Measurements from ENCODE around the gene NIPSNAP3A.
"Not testable (repeated sequence)": the region's sequence is repeated elsewhere in the genome, so short reads cannot be mapped to it uniquely, and the experiment has no call there.

Gene NIPSNAP3A

DNA sequence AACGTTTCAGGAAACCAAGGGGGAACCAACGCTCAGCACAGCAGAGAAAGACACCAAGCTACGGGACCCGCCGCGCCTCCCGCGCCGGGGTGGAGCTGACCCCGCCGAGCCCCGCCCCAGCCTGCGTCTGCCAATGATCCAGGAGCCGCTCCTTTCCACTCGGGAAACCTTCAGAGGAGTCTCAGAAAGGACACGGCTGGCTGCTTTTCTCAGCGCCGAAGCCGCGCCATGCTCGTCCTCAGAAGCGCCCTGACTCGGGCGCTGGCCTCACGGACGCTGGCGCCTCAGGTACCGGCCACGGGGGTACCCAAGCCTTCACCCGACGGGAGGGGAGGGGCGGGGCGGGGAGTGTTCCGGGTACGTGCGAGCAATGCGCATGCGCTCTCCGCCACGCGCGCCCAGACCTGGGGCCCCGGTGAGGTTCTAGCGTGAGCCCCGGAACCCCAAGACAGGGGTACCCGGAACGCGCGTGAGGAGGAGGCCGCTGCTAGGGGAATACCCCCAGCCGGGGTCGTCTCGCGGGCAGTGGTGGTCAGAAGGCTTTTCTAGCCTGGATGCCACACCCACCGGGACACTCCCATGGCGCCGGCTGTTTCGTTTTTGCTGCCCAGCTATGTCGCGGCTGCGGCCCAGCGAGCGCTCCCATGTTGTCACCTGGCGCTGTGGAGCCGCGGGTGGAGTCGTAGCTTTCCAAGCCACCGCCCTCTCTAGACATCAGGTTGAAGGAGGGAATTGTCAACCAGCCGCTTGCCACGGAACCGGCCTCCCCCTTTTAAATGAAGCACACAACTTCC is at the start of gene NIPSNAP3A:
Gene NIPSNAP3A (plus strand): TSS at position 119 of the 794 bp plus-strand sequence. CDS start 110 bp downstream, at position 229.
- TF ChIP-seq, protein P1, sequence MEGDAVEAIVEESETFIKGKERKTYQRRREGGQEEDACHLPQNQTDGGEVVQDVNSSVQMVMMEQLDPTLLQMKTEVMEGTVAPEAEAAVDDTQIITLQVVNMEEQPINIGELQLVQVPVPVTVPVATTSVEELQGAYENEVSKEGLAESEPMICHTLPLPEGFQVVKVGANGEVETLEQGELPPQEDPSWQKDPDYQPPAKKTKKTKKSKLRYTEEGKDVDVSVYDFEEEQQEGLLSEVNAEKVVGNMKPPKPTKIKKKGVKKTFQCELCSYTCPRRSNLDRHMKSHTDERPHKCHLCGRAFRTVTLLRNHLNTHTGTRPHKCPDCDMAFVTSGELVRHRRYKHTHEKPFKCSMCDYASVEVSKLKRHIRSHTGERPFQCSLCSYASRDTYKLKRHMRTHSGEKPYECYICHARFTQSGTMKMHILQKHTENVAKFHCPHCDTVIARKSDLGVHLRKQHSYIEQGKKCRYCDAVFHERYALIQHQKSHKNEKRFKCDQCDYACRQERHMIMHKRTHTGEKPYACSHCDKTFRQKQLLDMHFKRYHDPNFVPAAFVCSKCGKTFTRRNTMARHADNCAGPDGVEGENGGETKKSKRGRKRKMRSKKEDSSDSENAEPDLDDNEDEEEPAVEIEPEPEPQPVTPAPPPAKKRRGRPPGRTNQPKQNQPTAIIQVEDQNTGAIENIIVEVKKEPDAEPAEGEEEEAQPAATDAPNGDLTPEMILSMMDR (IDR thresholded peaks at IDR 0.05; ENCODE audit: unreplicated experiment in 3 of 3): no peak
- Mint-ChIP-seq H3K36me3 (ENCODE audit: low read depth) (peaks cover 11% of the 10 kb centered on the region), H3K4me1 (peaks cover 16% of the 10 kb centered on the region), H3K27ac (peak within 1 kb of the TSS; percentile 86 to 97 (median 97)), H3K4me3 (peak within 1 kb of the TSS; percentile 94 to 96 (median 94)), H3K27me3 (ENCODE audit: low read depth) (no peaks in the 10 kb centered on the region), H3K9me3 (no peaks in the 10 kb centered on the region)

DNA sequence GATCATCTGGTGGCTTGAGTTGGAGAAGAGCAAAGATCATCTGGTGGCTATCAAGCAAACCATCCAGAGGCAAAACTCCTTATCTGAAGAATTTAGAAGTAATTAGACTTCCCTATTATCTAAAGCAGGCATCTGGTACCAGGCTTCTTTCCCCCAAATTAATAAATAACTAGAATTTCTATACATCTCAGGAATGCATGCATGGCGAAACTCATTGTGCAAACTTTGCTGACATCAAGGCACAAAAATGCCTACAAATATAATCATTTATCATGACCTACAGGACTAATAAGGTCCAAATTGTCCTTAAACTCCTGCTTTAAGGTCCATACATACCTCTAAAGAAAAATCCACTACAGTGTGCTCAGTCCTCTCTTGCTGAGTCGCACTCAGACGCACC is 47.2 kb upstream of the NIPSNAP3A start:
- Mint-ChIP-seq H3K4me1 (no peaks in the 10 kb centered on the region), H3K4me3 (no peak overlapping the region), H3K27me3 (ENCODE audit: low read depth) (no peaks in the 10 kb centered on the region), H3K9me3 (peaks cover 3% of the 10 kb centered on the region), H3K27ac (no peak overlapping the region), H3K36me3 (ENCODE audit: low read depth) (no peaks in the 10 kb centered on the region)
- TF ChIP-seq, protein P1 (IDR thresholded peaks at IDR 0.05; ENCODE audit: unreplicated experiment in 3 of 3): no peak

DNA sequence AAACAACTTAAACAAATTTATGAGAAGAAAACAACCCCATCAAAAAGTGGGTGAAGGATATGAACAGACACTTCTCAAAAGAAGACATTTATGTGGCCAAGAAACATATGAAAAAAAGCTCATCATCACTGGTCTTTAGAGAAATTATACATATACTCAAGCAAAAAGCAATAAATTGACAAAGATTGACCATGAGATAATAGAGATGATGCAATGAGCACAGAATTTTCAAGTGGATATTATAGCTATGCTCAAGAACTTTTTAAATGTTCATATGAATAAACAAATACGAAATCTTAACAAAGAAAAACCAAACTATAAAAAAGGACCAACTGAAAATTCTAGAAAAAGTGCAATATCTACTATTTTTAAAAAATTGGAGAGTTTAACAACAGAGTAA is 38.7 kb upstream of the NIPSNAP3A start:
- not testable (repeated sequence) for H3K4me1 Mint-ChIP-seq; H3K36me3 Mint-ChIP-seq (ENCODE audit: low read depth); H3K27me3 Mint-ChIP-seq (ENCODE audit: low read depth)

DNA sequence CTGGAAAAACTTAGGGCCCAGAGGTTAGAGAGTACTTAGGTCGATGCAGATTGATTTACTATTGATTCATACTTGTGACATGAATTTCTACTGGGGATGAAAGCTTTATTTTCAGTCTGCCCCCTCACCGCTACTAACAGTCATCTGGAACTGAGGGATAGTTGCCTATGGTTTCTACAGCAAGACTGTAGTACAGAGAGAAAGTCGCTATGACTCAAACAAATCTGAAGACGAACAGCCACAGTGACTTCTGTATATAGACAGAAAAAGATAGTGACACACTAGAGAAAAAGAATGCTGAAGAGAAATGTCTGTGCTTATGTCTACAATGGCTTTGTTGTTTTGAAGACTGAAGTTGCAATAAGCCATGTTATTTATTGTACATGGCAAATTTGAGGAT is 35.9 kb upstream of the NIPSNAP3A start:
- TF ChIP-seq, protein P1 (IDR thresholded peaks at IDR 0.05; ENCODE audit: unreplicated experiment in 3 of 3): no peak
- Mint-ChIP-seq H3K27ac (no peak overlapping the region), H3K4me3 (no peak overlapping the region), H3K4me1 (no peaks in the 10 kb centered on the region), H3K9me3 (peaks cover 6% of the 10 kb centered on the region), H3K36me3 (ENCODE audit: low read depth) (no peaks in the 10 kb centered on the region), H3K27me3 (ENCODE audit: low read depth) (no peaks in the 10 kb centered on the region)

More for the DNA sequence above, 38.7 kb upstream of the NIPSNAP3A start:
- H3K4me3 Mint-ChIP-seq, H3K27ac Mint-ChIP-seq: not testable (repeated sequence)
- H3K9me3 Mint-ChIP-seq: peaks cover 16% of the 10 kb centered on the region

DNA sequence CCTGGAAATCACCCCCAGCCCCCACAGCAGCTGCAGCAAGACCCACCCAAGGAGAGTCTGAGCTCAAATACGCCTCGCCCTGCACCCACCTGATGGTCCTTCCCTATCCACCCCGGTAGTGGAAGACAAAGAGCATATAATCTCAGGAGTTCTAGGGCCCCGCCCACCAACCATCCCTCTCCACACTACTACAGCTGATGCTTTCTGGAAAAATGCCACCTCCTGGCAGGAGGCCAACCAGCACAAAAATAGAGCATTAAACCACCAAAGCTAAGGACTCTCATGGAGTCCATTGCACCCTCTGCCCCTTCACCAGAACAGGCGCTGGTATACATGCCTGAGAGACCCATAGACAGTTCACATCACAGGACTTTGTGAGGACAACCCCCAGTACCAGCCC is 22.5 kb upstream of the NIPSNAP3A start:
- H3K36me3 Mint-ChIP-seq (ENCODE audit: low read depth): no peaks in the 10 kb centered on the region
- H3K4me1 Mint-ChIP-seq: no peaks in the 10 kb centered on the region
- H3K9me3 Mint-ChIP-seq: peaks cover 4% of the 10 kb centered on the region
- no peak overlapping the region for H3K27ac Mint-ChIP-seq
- H3K4me3 Mint-ChIP-seq: no peak overlapping the region
- H3K27me3 Mint-ChIP-seq (ENCODE audit: low read depth): no peaks in the 10 kb centered on the region
- TF ChIP-seq, protein P1 (IDR thresholded peaks at IDR 0.05; ENCODE audit: unreplicated experiment in 3 of 3): no peak

DNA sequence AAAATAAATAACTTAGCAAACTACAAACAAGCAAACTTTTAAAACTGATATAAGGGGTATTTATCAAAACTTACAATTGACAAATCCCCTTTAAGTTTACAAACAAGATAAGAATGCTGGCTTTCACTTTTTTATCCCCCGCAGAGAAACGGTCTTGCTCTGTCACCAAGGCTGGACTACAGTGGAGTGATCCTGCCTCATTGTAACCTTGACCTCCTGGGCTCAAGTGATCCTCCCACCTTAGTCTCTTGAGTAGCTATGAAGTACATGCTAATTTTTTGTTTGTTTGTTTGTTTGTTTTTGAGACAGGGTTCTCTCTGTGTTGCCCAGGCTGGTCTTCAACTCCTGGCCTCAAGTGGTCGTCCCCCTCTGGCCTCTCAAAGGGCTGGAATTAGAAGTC is 9.0 kb upstream of the NIPSNAP3A start:
- Mint-ChIP-seq H3K27ac (no peak overlapping the region), H3K4me3 (no peak overlapping the region), H3K9me3 (no peaks in the 10 kb centered on the region), H3K4me1 (no peaks in the 10 kb centered on the region), H3K36me3 (ENCODE audit: low read depth) (no peaks in the 10 kb centered on the region), H3K27me3 (ENCODE audit: low read depth) (no peaks in the 10 kb centered on the region)
- TF ChIP-seq, protein P1 (IDR thresholded peaks at IDR 0.05; ENCODE audit: unreplicated experiment in 3 of 3): no peak
